ENCODE measurements around the gene CD99L2. TPM values are rescaled to one million over a fixed set of nuclear protein-coding genes. Genes with fewer than 3 reads are reported as not detected.

CD99L2 gene
- total RNA-seq, 1 experiment from 2014 or later: 7.3 TPM

DNA sequence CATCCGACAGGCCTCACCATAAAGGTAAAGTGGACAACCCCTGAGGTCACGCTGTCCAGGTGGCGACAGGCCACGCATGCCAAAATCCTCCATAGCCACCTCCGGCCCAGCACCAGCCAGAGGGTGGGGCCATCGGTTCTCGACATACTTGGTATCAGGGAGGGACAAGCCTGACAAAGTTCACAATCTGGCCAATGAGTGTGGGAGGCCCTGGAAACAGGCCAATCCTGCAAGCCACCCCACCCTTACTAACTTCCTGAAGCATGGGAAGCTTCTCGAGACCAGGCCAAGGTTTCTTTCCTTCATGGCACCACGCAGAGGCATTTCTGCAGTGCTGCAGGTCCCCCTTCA lies 131.4 kb downstream of the CD99L2 start:
- H3K36me3 Mint-ChIP-seq (ENCODE audit: insufficient read depth in 1 of 3, low read depth in 3 of 3): peaks cover 2 to 28% (median 15%) of the 10 kb centered on the region in 3 experiments; a peak in 6 of 7 replicates
- peaks cover 9 to 24% of the 10 kb centered on the region in 2 experiments for H3K4me1 Mint-ChIP-seq
- no peaks in the 10 kb centered on the region for H3K27me3 ChIP-seq (ENCODE audit: insufficient read depth, low read length)
- H3K9ac ChIP-seq (ENCODE audit: extremely low read depth, insufficient read length, low read length): no peak overlapping the region
- no peak overlapping the region for H3K56ac ChIP-seq (ENCODE audit: insufficient read length, low read depth, low read length)
- no peak overlapping the region for H2BK20ac ChIP-seq (ENCODE audit: low read depth, low read length, poor library complexity, severe bottlenecking)
- H3K9me3 Mint-ChIP-seq: peaks cover 41 to 61% of the 10 kb centered on the region in 2 experiments
- no CpG with 5 or more reads among the region's 9 CpGs for WGBS (ENCODE audit: extremely low coverage, insufficient read length, low lambda C conversion rate)
- peaks cover under 1% of the 10 kb centered on the region for H3K23me2 ChIP-seq (ENCODE audit: insufficient read length, low read depth, low read length, poor library complexity, severe bottlenecking)
- H3K27ac ChIP-seq (ENCODE audit: insufficient read length, low read depth, low read length): no peak overlapping the region
- H2BK12ac ChIP-seq (ENCODE audit: insufficient read length, low read depth, low read length): no peak overlapping the region
- no peaks in the 10 kb centered on the region for H3K27me3 Mint-ChIP-seq (ENCODE audit: low read depth)
- H3K27ac Mint-ChIP-seq: no peak overlapping the region
- H3K9me3 ChIP-seq (ENCODE audit: control insufficient read depth, low read depth, low read length): no peaks in the 10 kb centered on the region
- H3K79me2 ChIP-seq (ENCODE audit: insufficient read depth, low read length): no peaks in the 10 kb centered on the region
- H3K4ac ChIP-seq (ENCODE audit: low read depth, low read length): no peak overlapping the region
- no peak overlapping the region for H3K18ac ChIP-seq (ENCODE audit: insufficient read length, low read depth, low read length)
- no peak overlapping the region for H3K4me3 Mint-ChIP-seq
- H3K79me1 ChIP-seq (ENCODE audit: insufficient read depth, low read depth, low read length, poor library complexity, severe bottlenecking): no peaks in the 10 kb centered on the region
- TF ChIP-seq CTCF (conservative IDR thresholded peaks at IDR 0.05): no peak
- no peak overlapping the region for H4K91ac ChIP-seq (ENCODE audit: insufficient read length, low read depth, low read length)
- no peak overlapping the region for H3T11ph ChIP-seq (ENCODE audit: low read length)
- H2BK15ac ChIP-seq (ENCODE audit: low read depth, low read length): no peak overlapping the region
- H3K4me1 ChIP-seq (ENCODE audit: insufficient read depth, low read length): peaks cover 4% of the 10 kb centered on the region; the same call in 1 of the 2 replicates
- no peak overlapping the region for H2BK120ac ChIP-seq (ENCODE audit: low read depth, low read length, poor library complexity, severe bottlenecking)
- H4K8ac ChIP-seq (replicated peaks; ENCODE audit: insufficient read length, low read depth, low read length): no peak overlapping the region
- H2AFZ ChIP-seq (ENCODE audit: low read length): no peak overlapping the region
- H4K20me1 ChIP-seq (ENCODE audit: control insufficient read depth, insufficient read depth, insufficient read length): peaks cover 2% of the 10 kb centered on the region
- H3K23ac ChIP-seq (ENCODE audit: insufficient read length, low read depth, low read length): no peak overlapping the region
- no peak overlapping the region for H3K4me2 ChIP-seq (ENCODE audit: insufficient read depth, insufficient read length, low read length)
- H4K5ac ChIP-seq (ENCODE audit: insufficient read length, low read depth, low read length): no peak overlapping the region
- DNase-seq: no peak
- H2AK5ac ChIP-seq (ENCODE audit: insufficient read length, low read length): no peak overlapping the region
- H2BK5ac ChIP-seq (ENCODE audit: insufficient read length, low read length): no peak overlapping the region
- no peak overlapping the region for H3K14ac ChIP-seq (ENCODE audit: insufficient read depth, low read length)
